ENCODE measurements around the gene IL2RA.
"Not testable (repeated sequence)": the region's sequence is repeated elsewhere in the genome, so short reads cannot be mapped to it uniquely, and the experiment has no call there.

IL2RA gene

DNA sequence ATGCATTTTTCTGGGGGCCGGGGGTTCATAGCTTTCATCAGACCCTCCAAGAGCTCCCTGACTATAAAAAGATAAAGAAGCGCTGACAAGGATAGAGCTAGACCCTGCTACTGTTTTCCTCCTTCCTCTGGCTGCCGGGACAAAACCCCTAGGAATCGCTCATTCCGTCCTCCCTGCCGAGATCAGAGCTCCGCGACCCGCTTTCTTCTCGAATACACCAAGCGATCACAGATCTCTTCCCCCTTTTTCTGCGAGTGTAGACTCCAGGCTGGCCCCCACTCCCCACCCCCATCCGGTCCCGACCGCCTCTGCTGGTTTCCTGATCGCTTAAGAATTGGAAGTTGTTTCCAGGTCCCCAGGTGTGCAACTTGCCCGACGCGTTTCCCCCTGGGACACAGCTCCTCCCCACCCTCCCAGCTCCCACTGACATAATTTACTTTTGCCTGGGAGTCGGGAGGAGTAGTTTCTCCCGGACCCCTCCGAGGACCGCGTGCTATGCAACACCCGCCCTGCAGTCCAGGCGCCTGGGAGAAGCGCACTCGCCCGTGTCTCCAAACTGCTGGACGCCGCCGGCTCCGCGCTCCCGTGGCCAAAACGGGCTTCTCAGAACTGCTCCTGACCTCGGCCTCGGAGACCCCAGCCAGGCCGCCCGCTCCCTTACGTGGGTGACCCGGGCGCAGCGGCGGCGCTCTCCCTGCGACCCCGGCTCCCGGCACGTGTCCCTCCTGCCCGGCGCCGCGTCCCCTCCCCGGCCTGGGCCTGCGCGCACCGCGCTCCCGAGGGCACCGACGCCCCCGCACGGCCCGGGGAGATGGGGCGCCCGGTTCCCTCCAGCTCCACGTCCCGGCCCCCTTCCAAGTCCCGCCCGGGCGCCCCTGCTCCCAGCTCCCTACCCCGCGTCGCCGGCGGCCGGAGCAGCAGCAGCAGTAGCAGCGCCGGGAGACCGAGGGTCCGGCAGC, 85.4 kb downstream of the IL2RA start:
- no peak for DNase-seq

DNA sequence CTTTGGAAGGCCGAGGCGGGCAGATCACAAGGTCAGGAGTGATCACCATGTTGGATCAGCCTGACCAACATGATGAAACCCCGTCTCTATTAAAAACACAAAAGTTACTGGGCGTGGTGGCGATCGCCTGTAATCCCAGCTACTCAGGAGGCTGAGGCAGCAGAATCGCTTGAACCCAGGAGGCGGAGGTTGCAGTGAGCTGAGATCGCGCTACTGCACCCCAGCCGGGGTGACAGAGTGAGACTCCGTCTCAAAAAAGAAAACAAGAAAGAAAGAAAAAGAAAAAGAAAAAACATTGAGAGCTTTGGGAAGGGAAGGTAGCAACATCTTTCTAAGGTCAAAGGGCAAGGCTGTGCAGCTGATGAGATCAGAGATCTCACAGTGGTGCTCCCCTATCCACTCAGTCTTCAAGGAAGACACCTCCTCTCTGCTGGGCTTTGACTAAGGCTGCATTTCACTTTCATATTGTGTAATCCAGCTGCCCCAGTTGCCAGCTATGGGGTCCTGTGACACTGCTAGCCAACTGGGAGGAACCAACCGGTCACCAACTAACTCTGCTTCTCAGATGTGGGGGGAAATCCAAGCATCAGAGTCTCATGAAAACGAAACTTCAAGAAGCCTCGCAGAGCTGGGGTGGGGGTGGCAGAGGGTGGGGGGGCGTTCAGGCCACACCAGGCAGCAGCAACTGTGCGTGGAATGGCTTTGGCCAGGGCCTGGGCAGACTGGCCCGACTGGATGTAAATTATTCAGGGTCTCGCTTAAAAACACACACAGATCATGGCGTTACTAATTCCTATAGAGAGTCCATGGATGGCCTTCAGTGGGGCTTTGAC, 86.3 kb downstream of the IL2RA start:
- no peak for DNase-seq

DNA sequence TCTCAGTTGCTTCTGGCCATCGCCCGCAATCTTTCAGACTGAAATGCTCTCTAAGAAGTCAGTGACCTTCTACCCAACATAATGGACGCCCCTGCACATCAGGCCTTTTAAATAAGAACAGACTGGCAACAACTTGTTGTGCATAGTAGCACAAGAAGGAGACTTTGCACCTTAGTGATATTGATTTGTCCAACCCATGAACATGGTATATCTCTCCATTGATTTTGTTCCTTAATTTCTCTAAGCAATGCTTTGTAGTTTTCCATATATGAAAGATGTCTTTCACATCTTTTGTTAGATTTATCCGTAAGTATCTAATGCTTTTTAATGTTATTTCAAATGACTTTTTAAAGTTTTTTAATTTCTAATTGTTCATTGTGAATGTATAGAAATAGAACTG, 89.1 kb downstream of the IL2RA start:
- no peak for DNase-seq

DNA sequence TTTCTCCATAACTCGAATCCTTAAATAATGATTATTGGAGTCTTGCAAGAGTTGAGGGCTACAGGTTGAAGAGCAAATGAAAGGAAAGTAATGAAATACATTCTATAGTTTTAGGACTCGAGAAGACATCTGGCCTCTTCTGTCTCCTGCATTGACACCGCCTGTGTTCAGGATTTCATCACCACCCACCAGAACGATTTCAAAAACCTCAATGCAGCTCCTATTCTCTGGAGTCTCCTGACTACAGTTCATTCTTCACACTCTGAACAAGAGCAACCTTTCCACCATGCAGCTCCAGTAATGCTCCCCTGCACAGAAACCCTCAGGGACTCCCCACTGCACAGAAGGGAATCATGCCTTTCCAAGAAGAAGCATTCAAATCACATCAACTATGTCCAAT, 90.3 kb downstream of the IL2RA start:
- DNase-seq: no peak

DNA sequence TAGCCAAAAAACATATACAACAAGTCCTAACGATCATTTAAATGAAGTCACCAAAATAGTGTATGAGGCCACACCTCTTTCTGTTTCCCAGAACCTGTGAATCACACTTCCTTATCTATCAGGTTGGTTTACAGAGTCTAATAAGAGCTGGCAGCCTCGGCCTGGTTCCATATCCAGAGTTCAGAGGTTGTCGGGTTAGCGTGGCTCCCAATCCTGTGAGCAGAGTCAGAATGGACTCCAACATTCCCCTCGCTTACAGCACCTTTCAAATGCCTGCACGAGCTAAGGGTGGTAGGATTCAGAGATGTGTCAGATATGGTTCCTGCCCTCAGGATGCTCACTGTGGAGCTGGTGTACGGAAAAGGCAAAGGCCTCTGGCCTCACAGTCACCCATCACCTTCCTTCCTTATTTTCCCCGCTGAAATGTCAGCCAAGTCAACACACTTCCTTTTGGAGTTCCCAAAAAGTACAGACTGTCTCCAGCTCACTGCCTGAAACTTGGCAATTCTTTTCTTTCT, 90.8 kb downstream of the IL2RA start:
- no peak for DNase-seq

DNA sequence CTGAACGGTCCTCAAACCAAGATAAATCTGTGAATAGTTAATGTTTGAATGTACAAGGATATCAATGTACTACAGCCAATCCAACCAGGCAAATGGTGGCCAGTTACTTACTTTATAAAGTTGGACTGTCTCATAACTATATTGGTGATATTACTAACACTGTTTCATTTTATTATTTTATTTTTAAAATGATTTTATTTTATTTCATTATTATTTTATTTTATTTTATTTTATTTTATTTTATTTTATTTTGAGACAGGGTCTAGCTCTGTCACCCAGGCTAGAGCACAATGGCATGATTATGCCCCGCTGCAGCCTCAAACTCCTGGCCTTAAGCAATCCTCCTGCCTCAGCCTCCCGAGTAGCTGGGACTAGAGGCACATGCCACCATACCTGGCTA, 91.6 kb downstream of the IL2RA start:
- DNase-seq: no peak

DNA sequence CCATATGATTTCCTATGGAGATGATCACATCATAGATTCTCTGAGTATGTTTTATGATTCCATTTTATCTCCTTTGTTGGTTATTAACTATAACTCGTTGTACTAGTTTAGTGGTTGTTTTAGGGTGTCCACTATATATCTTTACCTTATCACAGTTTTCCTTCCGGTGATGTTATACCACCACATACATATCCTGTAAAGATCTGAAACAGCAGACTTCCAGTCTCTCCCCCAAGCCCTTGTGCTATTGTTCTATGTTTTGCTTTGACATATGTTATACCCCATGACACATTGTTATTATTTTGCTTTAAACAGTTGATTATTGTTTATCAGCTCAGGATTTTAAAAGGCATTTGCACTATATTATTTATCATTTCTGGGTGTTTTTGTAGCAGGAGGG, 92.1 kb downstream of the IL2RA start:
- DNase-seq: no peak

DNA sequence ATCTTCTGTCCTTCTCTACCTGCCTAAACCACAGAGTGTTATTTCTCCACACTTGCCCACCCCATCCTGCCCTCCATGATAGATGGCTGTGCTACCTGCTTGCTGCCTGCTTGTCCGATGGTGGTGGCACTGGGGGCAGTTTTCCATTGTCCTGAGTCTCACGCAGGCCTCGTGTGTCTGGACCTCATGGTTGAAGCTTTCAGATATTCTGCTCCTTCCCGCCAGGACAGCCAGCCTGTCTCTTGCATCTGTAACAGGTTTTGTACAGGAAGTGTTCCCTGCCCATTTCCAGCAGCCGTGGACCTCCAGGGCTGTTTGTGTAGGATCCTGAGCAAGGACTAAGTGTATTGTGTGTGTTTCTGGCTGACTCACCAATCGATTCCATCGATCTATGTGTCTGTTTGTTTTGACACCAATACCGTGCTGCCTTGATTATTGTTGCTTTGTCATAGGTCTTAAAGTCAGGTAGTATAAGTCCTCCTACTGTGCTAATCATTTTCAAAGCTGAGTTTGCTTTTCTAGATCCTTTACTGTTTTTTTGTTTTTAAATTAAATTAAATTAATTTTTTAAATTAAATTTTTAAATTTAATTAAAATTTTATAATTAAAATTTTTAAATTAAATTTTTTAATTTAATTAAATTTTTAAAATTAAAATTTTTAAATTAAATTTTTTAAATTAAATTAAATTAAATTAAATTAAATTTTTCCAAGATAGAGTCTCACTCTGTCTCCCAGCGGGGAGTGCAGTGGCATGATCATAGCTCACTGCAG, 93.3 kb downstream of the IL2RA start:
- no peak for DNase-seq

DNA sequence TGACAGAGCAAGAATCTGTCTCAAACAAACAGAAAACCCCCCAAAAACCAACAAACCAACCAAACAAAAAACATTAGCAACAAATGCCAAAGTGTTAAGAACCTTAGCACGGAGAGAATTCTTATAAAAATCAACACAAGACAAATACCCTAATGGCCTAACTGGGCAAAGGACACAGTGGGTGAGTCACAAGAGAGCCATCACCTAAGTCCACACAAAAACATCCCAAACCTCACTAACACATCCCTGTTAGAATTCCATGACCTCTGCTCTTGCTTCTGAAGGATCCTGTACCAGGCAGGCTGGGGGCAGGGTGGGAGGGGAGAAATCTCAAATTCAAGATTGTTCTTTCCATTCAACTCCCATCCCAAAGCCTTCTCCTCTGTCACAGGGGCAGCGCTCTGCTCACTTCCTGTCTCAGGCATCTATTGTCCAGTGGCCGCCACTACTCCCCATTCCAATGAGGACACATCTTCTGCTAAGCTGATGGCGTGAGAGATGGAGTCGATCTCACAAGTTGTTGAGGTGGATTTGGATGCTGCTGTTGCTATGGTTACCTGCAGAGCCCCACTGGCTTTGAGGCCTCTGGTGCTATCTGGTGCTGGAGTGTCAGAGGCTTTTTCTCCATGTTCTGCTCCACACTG, 94.0 kb downstream of the IL2RA start:
- DNase-seq: no peak

DNA sequence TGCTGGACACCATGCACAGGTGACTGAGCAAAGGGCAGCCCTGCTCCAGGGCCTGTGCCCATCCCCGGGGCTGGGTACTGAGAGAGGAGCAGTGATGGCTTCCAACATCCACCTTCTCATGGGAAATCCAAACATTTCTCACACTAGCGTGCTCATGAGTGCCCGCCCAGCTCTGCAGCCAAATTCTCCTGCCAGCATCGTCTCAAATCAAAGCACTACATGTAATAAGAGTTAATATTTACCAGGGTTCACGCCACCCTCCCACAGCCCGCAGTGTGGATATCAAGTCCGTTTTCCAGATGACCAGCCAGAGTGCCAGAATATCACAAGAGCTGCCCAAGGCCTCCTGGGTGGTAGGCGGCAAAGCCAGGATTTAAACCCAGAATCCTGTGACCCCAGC, 96.9 kb downstream of the IL2RA start:
- DNase-seq: no peak

DNA sequence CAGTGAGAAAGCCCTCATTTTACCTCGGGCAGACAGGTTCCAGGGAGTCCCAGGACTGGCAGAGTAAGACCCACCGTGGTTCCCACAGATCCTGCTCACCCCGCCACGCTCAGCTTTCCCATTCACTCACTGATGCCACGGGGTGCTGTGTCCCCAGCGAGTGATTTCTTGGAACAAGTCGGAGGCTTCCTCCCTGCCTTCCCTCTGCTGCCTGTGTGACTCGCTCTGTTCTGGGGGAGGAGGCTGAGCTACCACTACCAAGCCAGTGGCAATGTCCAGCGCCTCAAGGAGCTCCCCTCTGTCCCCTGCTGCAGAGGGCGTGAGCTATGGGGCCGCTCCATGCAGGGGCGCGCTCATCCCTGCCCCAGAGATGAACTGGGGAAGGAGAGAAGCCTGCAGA, 97.4 kb downstream of the IL2RA start:
- no peak for DNase-seq

DNA sequence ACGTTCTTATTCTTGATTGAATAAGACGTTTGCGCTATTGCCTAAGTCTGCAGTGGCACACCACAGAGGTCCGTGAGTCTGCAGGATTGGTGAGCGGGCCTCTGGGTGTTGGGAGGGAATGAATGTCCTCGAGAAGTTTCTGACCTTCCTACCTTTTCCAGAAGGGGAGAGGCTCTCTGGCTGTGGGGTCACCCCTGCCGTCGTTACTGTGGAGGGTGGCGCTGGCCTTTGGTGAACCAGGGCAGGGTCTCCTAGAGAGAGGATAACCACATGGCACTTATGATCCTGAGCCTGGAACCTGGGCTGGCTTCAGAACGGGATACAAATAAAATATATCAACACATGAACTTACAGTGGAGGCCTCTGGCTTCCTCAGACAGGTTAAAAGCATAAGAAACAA, 98.6 kb downstream of the IL2RA start:
- DNase-seq: no peak

DNA sequence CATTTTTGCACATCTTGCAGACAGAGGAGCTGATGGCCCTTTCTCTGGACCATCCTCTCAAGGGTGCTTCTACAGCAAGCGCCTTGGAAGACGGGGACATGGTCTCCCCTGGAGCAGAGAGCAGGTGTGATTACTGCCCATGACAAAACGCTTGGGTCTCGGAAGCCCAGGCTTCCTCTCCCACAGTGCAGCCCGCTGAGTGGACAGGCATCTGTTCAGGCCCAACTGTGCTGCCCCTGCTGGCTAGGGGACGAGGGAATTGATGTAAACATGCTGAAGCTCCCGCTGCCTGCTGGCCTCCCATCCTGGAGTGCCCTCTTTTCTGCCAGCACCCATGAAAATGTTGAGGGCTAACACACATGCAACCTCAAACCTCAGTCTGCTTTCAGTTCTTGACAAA, 99.1 kb downstream of the IL2RA start:
- DNase-seq: no peak

DNA sequence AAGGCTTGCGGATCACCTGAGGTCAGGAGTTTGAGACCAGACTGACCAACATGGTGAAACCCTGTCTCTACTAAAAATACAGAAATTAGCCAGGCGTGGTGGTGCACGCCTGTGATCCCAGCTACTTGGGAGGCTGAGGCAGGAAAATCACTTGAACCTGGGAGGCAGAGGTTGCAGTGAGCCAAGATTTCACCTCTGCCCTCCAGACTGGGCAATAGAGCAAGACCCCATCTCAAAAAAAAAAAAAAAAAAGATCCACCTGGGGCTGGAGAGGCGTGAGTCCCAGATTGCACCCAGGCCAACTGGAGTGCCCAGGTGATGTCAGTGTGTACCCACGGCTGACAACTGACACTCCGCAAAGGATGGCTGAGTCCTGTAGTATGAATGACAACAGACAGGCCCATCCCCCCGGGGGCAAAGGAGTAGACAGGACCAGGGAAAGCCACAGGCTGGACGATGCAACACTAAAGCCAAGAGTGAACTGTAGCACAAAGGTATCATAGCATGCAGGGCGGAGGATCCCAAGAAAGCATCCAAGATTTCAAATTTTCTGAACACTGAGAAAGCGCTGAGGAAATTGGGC, 99.7 kb downstream of the IL2RA start:
- not testable (repeated sequence) for DNase-seq

DNA sequence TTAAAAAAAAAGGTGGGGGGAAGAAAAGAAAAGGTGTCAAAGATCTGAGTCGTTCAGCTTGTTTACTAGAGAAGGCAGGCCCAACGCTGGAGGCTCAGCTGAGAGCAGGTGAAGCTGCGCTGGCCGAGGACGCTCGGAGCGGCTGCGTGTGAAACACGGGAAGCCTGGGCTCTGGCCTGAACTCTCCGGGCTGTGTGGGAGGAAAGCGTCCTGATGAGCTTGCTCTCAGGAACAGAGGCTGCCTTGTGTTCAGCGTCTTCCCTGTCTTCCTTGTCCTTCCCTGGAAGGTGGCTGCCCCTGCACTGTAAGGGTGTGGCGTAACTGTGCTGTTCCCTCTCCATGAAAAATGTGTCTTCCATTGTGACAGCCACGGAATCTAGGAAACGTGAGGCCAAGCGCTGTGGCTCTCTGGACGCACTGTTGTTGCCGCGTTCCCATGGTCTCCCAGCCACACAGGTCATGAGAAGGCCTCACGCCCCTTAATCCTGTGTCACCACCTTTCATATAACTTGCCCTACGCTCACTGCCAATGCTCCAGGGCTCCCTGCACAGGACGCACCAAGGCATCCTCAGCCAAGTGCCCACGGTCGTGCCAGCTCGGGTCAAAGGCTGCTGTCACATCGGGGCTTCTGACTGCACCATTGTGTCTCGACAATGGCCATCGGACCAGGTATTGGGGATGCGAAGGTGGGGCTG, 100.6 kb downstream of the IL2RA start:
- no peak for DNase-seq

DNA sequence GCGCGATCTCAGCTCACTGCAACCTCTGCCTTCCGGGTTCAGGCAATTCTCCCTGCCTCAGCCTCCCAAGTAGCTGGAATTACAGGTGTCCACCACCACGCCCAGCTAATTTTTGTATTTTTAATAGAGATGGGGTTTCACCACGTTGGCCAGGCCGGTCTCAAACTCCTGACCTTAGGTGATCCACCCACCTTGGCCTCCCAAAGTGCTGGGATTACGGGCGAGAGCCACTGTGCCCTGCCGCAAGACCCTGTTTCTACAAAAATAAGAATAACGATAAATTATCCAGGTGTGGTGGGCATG, 101.2 kb downstream of the IL2RA start:
- DNase-seq: not testable (repeated sequence)

All from T1000 (cell line).